ENCODE results near the gene HSPA5.
"Not testable (repeated sequence)": the region's sequence is repeated elsewhere in the genome, so short reads cannot be mapped to it uniquely, and the experiment has no call there.

HSPA5 gene

GRCh38 chr9:125241000-125241862 lies at the start of gene HSPA5:
HSPA5 (minus strand) TSS chr9:125241343; CDS start chr9:125241126, 217 bp downstream.
- Histone ChIP-seq H3K4me2 (ENCODE audit: low read length) (peak within 1 kb of the TSS; percentile 83), H3K27ac (ENCODE audit: low read depth, low read length) (peak within 1 kb of the TSS; percentile 65), H3K4me1 (ENCODE audit: control insufficient read depth, low read length) (peaks cover 40% of the 10 kb centered on the region), H4K20me1 (ENCODE audit: control insufficient read depth, insufficient read depth, low read depth, low read length) (peaks cover 20% of the 10 kb centered on the region), H3K9me2 (replicated peaks; ENCODE audit: control insufficient read depth, low read length) (no peaks in the 10 kb centered on the region), H3K4me3 (ENCODE audit: low read length) (peak within 1 kb of the TSS; percentile 99), H3K36me3 (ENCODE audit: control insufficient read depth, low read length) (peaks cover 52% of the 10 kb centered on the region), H3K27me3 (ENCODE audit: control insufficient read depth, low read length) (no peaks in the 10 kb centered on the region), H3K9me3 (ENCODE audit: control insufficient read depth, insufficient read depth, low read length) (no peaks in the 10 kb centered on the region), H3F3A (ENCODE audit: control insufficient read depth, insufficient read depth) (peaks cover 43% of the 10 kb centered on the region), H3K79me2 (ENCODE audit: control insufficient read depth, low read length) (peaks cover 60% of the 10 kb centered on the region)
- TF ChIP-seq EZH2phosphoT487 (IDR thresholded peaks at IDR 0.05; ENCODE audit: borderline replicate concordance, low read length) = no peak
- TF ChIP-seq CTCF (IDR thresholded peaks at IDR 0.05; ENCODE audit: low read depth, low read length, poor library complexity, severe bottlenecking) = no peak

GRCh38 chr9:125286935-125287433 lies 45.8 kb upstream of the HSPA5 start:
- H4K20me1 ChIP-seq (ENCODE audit: control insufficient read depth, insufficient read depth, low read depth, low read length); H3K4me3 ChIP-seq (ENCODE audit: low read length); H3K27me3 ChIP-seq (ENCODE audit: control insufficient read depth, low read length); H3K27ac ChIP-seq (ENCODE audit: low read depth, low read length); H3K36me3 ChIP-seq (ENCODE audit: control insufficient read depth, low read length); H3F3A ChIP-seq (ENCODE audit: control insufficient read depth, insufficient read depth); H3K4me2 ChIP-seq (ENCODE audit: low read length); H3K4me1 ChIP-seq (ENCODE audit: control insufficient read depth, low read length); H3K9me2 ChIP-seq (replicated peaks; ENCODE audit: control insufficient read depth, low read length); H3K9me3 ChIP-seq (ENCODE audit: control insufficient read depth, insufficient read depth, low read length): not testable (repeated sequence)
- peaks cover 81% of the 10 kb centered on the region for H3K79me2 ChIP-seq (ENCODE audit: control insufficient read depth, low read length)

- no peaks in the 10 kb centered on the region for H3F3A ChIP-seq (ENCODE audit: control insufficient read depth, insufficient read depth)
- no peaks in the 10 kb centered on the region for H3K36me3 ChIP-seq (ENCODE audit: control insufficient read depth, low read length)
- no peak overlapping the region for H3K27ac ChIP-seq (ENCODE audit: low read depth, low read length)
- 0 out of 2 replicates have a peak, but pooled peaks cover under 1% of the 10 kb centered on the region for H4K20me1 ChIP-seq (ENCODE audit: control insufficient read depth, insufficient read depth, low read depth, low read length)
- H3K27me3 ChIP-seq (ENCODE audit: control insufficient read depth, low read length) = no peaks in the 10 kb centered on the region
- no peak for TF ChIP-seq EZH2phosphoT487 (IDR thresholded peaks at IDR 0.05; ENCODE audit: borderline replicate concordance, low read length)
- no peak overlapping the region for H3K4me2 ChIP-seq (ENCODE audit: low read length)
- peaks cover 77% of the 10 kb centered on the region for H3K79me2 ChIP-seq (ENCODE audit: control insufficient read depth, low read length)
- H3K9me2 ChIP-seq (replicated peaks; ENCODE audit: control insufficient read depth, low read length) = no peaks in the 10 kb centered on the region
- no peaks in the 10 kb centered on the region for H3K9me3 ChIP-seq (ENCODE audit: control insufficient read depth, insufficient read depth, low read length)
- H3K4me3 ChIP-seq (ENCODE audit: low read length) = no peak overlapping the region
- H3K4me1 ChIP-seq (ENCODE audit: control insufficient read depth, low read length) = no peaks in the 10 kb centered on the region
These were observed 43.7 kb upstream of the HSPA5 start for GRCh38 chr9:125284855-125285254.

GRCh38 chr9:125280945-125281344 lies 39.8 kb upstream of the HSPA5 start:
- TF ChIP-seq CTCF (IDR thresholded peaks at IDR 0.05; ENCODE audit: low read depth, low read length, poor library complexity, severe bottlenecking) (no peak), EZH2phosphoT487 (IDR thresholded peaks at IDR 0.05; ENCODE audit: borderline replicate concordance, low read length) (no peak)

More at GRCh38 chr9:125280945-125281344, 39.8 kb upstream of the HSPA5 start:
- Histone ChIP-seq H3K9me2 (replicated peaks; ENCODE audit: control insufficient read depth, low read length) (no peaks in the 10 kb centered on the region), H3K36me3 (ENCODE audit: control insufficient read depth, low read length) (no peaks in the 10 kb centered on the region), H4K20me1 (ENCODE audit: control insufficient read depth, insufficient read depth, low read depth, low read length) (0 out of 2 replicates have a peak, but pooled peaks cover 4% of the 10 kb centered on the region), H3K79me2 (ENCODE audit: control insufficient read depth, low read length) (peaks cover 83% of the 10 kb centered on the region), H3K4me3 (ENCODE audit: low read length) (no peak overlapping the region), H3K9me3 (ENCODE audit: control insufficient read depth, insufficient read depth, low read length) (no peaks in the 10 kb centered on the region), H3F3A (ENCODE audit: control insufficient read depth, insufficient read depth) (no peaks in the 10 kb centered on the region), H3K27me3 (ENCODE audit: control insufficient read depth, low read length) (no peaks in the 10 kb centered on the region), H3K4me2 (ENCODE audit: low read length) (no peak overlapping the region), H3K27ac (ENCODE audit: low read depth, low read length) (no peak overlapping the region), H3K4me1 (ENCODE audit: control insufficient read depth, low read length) (no peaks in the 10 kb centered on the region)

Data from DOHH2 (cell line).